Activated naive CD8-positive, alpha-beta T cell treated with anti-CD3 and anti-CD28 coated beads, Interleukin-2, amount 50 U/mL, for 24 hours (primary cell): ENCODE results near the gene GPX3.

Source experiments
- ATAC-seq: fragments of 150-1000 bp; cut with Tn5 transposase; one replicate; pipeline ENCODE4 v1.10.0; 2021
- DNase-seq: peaks from one replicate; pipeline ENCODE4 v3.0.0; 2021
- H3K27ac Mint-ChIP-seq: one replicate; pipeline ENCODE4 v1.8.0; 2021; ENCODE audit warnings: mild to moderate bottlenecking, mixed read lengths
- H3K27me3 Mint-ChIP-seq: one replicate; pipeline ENCODE4 v1.8.0; 2021; ENCODE audit warnings: mixed read lengths
- H3K36me3 Mint-ChIP-seq: one replicate; pipeline ENCODE4 v1.8.0; 2021; ENCODE audit warnings: low read depth, mixed read lengths
- H3K4me1 Mint-ChIP-seq: one replicate; pipeline ENCODE4 v1.8.0; 2021; ENCODE audit warnings: mixed read lengths
- H3K4me3 Mint-ChIP-seq: one replicate; pipeline ENCODE4 v1.8.0; 2021; ENCODE audit warnings: mild to moderate bottlenecking, moderate library complexity, mixed read lengths
- H3K9me3 Mint-ChIP-seq: one replicate; pipeline ENCODE4 v1.8.0; 2021; ENCODE audit warnings: mixed read lengths

The GPX3 gene

DNA sequence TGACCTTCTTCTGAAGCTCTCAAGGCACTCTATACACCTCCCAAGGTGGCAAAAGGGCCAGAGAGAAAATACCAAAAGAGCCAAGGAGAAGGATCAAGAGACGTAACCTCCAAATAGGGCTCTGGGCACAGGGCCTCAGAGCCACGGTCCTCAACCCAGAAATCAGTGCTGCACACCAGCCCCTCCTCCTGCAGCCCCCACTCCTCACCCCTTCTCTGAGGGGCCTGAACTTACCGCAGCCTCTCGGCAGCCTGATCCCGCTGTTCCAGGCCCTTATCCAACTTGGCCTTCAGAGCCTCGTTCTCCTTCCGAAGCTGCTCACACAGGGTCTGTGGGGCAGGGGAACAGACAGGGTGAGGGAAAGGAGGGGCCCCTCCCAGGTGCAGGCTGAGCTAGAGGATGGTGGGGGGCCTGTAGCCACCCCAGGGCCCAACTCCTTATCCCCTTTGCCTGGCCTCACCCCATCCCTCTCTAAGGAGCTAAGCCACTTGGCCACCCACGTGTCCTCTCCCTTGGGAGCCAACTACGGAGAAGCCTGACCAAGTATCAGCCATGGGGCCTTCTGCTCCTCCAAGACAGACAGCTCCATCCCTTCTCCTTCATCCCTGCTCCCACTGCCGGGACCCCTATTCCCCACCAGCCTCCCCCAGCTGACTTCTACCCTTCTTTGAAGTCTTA is 31.7 kb downstream of the GPX3 start:
- Mint-ChIP-seq H3K36me3 (peaks cover 62% of the 10 kb centered on the region), H3K9me3 (no peaks in the 10 kb centered on the region), H3K27ac (peak overlapping the region; percentile 37), H3K4me1 (peaks cover 20% of the 10 kb centered on the region), H3K4me3 (no peak overlapping the region), H3K27me3 (no peaks in the 10 kb centered on the region)
- no peak for ATAC-seq
- no peak for DNase-seq

DNA sequence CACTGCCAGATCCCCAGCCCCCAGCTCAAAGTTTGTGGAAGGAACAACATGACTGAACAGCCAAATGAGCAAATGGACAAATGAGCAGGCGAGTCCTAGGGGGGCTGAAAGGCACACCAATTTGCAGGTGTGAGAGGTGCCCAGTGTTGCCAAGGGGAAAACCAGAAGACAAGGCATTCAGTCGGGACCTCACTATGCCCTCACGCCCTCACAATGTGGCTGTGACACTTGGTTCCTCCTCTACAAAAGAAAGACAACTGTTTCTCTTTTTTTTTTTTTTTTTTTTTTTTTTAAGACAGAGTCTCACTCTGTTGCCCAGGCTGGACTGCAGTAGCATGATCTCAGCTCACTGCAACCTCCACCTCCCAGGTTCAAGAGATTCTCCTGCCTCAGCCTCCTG is 32.4 kb downstream of the GPX3 start:
- Mint-ChIP-seq H3K27me3 (no peaks in the 10 kb centered on the region), H3K36me3 (peaks cover 58% of the 10 kb centered on the region), H3K9me3 (no peaks in the 10 kb centered on the region), H3K27ac (no peak overlapping the region), H3K4me1 (peaks cover 22% of the 10 kb centered on the region), H3K4me3 (no peak overlapping the region)
- DNase-seq = no peak
- no peak for ATAC-seq

DNA sequence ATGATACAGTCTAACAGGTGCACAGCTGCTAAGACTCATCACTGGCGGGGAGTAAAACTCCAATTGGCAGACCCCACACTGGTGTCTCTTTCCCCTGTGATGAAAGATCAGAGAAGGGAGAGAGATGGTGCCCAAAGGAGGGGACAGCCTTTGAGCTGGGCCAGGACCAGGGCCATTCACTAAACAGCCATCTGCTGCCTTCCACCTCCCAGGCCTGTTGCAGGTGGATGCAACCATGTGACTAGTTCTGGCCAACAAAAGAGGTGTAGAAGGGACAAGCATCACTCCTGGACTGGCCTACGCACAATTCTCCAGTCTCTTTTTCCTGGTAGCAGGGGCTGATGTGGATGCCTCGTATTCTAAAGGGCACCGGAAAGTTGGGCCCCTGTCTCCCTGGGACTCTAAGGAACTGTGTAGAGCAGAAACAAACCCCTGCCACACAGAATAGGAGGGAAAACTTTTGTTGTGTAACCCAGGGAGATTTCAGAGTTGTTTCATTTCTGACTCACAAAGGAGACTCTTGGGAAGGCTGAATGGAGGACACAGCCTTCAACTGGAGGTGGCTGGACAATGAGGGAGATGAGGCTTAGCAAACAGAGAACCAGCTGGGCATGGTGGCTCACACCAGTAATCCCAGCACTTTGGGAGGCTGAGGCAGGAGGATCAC is 33.5 kb downstream of the GPX3 start:
- H3K4me1 Mint-ChIP-seq = peaks cover 25% of the 10 kb centered on the region
- DNase-seq = no peak
- H3K27ac Mint-ChIP-seq = peak overlapping the region; percentile 71

DNA sequence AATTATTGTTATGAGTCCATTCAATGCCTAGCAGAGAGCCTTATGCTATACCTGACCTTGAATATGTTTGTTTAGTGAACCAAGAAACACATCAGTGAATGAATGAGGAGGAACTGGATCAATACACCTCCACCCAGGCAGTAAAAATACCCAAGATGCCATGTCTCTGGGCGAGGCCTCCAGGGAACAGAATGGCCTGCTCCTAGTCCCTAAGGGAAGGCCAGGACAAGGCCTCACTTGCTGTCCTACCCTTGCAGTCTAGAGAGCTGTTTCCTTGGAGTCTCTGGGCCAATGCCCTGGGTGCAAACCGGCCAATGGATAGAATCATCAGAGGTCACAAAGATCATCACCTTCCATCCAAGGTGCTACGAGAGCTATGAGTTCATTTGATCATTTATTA is 34.3 kb downstream of the GPX3 start:
- H3K4me1 Mint-ChIP-seq = peaks cover 33% of the 10 kb centered on the region
- no peak overlapping the region for H3K4me3 Mint-ChIP-seq
- no peak for DNase-seq
- no peak for ATAC-seq
- no peak overlapping the region for H3K27ac Mint-ChIP-seq
- no peaks in the 10 kb centered on the region for H3K9me3 Mint-ChIP-seq
- peaks cover 60% of the 10 kb centered on the region for H3K36me3 Mint-ChIP-seq
- no peaks in the 10 kb centered on the region for H3K27me3 Mint-ChIP-seq

More for the DNA sequence above, 33.5 kb downstream of the GPX3 start:
- H3K27me3 Mint-ChIP-seq = no peaks in the 10 kb centered on the region
- ATAC-seq = no peak
- H3K9me3 Mint-ChIP-seq = no peaks in the 10 kb centered on the region
- H3K36me3 Mint-ChIP-seq = peaks cover 59% of the 10 kb centered on the region
- no peak overlapping the region for H3K4me3 Mint-ChIP-seq

DNA sequence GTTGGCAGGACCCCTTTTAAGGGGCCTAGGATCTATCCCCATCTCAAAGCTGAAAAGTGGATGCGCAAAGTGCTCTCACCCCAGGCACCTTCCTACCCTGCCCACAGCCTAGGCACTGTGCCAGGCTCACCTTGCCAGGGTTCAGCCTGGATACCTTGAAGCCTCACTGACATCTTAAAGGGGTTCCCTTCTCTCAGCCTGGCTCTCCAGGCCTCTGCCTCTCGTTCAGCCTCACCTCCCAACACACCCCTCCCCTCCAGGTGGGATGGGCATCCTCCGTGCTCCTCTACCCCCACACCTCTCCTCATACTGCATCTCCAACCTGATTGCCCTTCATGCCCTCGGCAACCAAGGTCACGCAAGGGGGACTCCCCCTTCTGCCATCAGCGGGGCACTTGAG is 34.9 kb downstream of the GPX3 start:
- peaks cover 59% of the 10 kb centered on the region for H3K36me3 Mint-ChIP-seq
- ATAC-seq (no peak), DNase-seq (no peak)
- no peak overlapping the region for H3K27ac Mint-ChIP-seq
- H3K9me3 Mint-ChIP-seq = no peaks in the 10 kb centered on the region
- no peaks in the 10 kb centered on the region for H3K27me3 Mint-ChIP-seq
- H3K4me3 Mint-ChIP-seq = no peak overlapping the region
- peaks cover 39% of the 10 kb centered on the region for H3K4me1 Mint-ChIP-seq

DNA sequence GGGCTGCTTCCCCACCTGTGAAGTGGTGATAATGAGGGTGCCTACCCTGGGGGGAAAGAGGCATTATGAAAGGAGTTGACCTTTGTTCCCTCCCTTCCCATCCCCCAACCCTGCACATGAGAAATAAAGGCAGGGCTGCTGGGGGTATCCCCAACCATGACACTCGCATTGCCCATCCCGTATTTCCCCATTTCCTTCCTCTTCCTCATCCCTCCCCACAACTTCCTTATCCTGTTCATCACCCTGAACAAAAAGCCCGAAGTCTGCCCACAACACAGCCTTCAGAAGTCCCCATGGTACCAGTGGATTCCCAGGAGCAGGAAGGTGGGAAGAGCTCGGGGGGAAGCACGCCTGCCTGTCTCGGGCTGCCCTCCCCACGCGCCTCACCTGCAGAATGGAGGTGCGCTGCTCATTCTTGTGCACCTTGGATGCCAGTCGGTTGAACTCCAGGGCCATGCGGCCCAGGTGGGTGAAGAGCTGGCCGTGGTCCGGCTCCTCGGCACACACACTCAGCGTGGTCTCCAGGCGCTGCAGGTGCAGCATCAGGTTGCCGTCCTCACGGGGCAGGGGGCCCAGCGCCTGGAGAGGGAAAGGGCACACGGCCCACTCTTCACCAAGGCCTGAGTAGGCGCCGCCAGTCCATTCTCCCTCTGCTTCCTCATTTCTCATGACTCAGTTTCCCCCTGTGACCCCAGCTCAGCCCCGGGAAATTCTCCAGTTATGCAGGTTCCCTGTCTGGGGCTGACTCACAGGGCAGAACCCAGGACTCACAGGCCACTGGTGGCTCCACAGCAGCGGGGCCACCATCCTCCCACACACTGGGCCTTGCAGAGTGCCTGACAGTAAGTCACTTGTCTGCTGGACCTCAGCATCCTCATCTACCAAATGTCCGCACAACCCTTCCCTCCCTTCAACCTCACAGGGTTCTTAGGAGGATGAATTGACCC is 36.3 kb downstream of the GPX3 start:
- Mint-ChIP-seq H3K4me1 (peaks cover 50% of the 10 kb centered on the region), H3K27me3 (no peaks in the 10 kb centered on the region), H3K9me3 (no peaks in the 10 kb centered on the region), H3K27ac (peak overlapping the region; percentile 18), H3K36me3 (peaks cover 64% of the 10 kb centered on the region), H3K4me3 (no peak overlapping the region)
- ATAC-seq (no peak), DNase-seq (no peak)

DNA sequence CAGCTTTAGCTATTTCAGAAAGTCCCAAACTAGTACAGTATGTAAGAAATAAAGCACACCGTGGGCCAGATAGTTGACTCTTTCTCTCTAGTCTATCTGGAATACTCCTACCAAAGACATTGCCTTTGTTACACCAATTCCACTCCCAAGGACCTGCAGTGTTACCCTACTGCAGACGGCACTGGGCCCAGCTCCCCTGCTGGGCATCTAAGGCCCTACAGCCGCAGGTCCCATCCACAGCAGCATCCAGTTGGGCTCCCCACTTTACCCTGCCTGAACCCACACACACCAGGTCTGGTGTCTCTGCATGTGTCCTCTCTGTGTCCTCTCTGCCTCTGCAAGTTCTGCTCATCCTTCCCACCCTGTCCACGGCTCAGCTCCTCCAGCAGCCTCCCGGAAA is 37.9 kb downstream of the GPX3 start:
- peaks cover 78% of the 10 kb centered on the region for H3K36me3 Mint-ChIP-seq
- no peak for ATAC-seq

DNA sequence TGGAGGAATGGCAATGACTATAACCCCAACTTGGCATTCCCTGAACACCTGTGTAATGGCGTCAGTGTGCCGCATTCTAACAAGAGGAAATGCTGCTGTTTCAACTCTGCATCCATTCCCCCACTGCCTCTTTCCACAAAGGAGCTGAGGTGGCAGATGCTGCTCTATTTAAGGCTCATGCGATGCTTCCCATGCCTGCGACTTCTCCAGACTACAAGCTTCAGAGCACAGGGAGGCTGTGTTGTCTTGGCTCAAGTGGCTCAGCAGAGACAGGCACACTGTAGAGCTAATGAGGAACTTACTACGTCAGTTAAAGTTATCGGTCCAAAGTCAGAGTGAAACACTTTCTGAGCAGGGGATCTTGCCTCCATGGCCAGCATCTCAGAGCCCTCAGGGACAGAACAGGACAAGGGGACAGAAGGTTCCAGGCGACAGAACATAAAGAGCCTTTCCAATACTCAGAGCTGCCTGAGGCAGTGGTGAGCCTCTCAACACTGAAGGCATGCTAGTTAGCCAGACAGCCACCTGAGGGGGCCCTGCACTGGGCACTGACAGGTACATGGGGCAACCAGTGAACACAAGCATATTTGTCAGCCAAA is 38.6 kb downstream of the GPX3 start:
- ATAC-seq (no peak), DNase-seq (no peak)
- Mint-ChIP-seq H3K9me3 (no peaks in the 10 kb centered on the region), H3K4me1 (peaks cover 66% of the 10 kb centered on the region), H3K36me3 (peaks cover 80% of the 10 kb centered on the region), H3K4me3 (peak overlapping the region; percentile 53), H3K27me3 (no peaks in the 10 kb centered on the region), H3K27ac (peak overlapping the region; percentile 89)

More for the DNA sequence above, 37.9 kb downstream of the GPX3 start:
- no peak overlapping the region for H3K4me3 Mint-ChIP-seq
- H3K27me3 Mint-ChIP-seq = no peaks in the 10 kb centered on the region
- H3K4me1 Mint-ChIP-seq = peaks cover 59% of the 10 kb centered on the region
- H3K9me3 Mint-ChIP-seq = no peaks in the 10 kb centered on the region
- no peak for DNase-seq
- peak overlapping the region; percentile 31 for H3K27ac Mint-ChIP-seq

DNA sequence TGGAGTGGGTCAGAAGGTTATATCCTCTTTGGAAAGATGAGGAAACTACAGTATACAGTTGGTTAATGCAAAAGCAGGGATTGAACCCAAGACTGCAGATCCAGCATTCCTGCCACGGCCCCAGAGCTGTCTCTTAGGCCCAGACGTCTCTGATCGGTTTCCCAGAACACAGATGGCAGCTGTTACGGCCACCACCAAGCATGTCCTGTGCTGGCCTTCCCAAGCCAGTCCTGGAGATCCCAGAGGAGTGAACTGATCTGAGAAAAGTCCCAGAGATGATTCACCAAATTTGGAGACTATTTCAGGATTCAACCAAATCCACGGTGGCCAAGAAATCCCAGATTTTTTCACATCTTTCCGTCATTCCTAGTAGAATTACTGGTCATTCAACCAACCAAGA is 40.4 kb downstream of the GPX3 start:
- Mint-ChIP-seq H3K27ac (peak overlapping the region; percentile 69), H3K27me3 (no peaks in the 10 kb centered on the region), H3K4me3 (no peak overlapping the region), H3K9me3 (no peaks in the 10 kb centered on the region), H3K4me1 (peaks cover 82% of the 10 kb centered on the region), H3K36me3 (peaks cover 67% of the 10 kb centered on the region)
- DNase-seq (no peak), ATAC-seq (no peak)

DNA sequence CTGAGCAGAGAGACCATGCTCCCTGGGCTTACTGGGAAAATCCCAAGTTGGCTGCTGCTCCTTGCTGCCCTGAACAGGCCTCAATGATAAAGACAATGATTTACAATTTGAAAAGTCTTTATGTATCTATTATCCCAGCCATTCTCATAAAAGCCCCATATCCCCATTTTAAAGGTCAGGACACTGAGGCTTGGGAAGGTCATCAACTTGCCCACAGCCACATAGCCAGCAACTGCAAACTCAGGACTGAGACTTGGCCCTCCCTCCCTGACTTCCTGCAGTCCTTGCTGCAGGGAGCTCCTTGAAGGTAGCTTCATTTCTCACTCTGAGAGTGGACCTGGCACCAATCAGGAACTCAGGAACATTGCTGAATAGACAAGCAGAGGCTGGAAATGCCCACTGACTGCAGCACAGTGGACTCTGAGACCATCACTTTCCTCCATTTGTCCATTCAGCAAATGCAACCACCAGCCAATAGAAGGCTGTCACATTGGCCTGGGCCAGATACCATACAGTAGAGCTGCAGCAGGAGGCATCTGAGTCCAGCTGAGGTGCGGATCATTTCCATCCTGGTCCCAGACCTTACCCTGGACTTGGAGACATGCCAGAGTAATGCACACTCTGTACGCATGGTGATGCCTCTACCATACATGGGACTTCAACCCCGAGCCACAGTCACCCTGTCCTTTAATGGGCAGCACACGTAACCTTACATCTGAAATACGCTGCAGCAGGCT is 42.2 kb downstream of the GPX3 start:
- Mint-ChIP-seq H3K27me3 (no peaks in the 10 kb centered on the region), H3K36me3 (peaks cover 60% of the 10 kb centered on the region), H3K4me3 (no peak overlapping the region), H3K9me3 (no peaks in the 10 kb centered on the region), H3K4me1 (peaks cover 88% of the 10 kb centered on the region), H3K27ac (peak overlapping the region; percentile 73)
- ATAC-seq (no peak), DNase-seq (no peak)

DNA sequence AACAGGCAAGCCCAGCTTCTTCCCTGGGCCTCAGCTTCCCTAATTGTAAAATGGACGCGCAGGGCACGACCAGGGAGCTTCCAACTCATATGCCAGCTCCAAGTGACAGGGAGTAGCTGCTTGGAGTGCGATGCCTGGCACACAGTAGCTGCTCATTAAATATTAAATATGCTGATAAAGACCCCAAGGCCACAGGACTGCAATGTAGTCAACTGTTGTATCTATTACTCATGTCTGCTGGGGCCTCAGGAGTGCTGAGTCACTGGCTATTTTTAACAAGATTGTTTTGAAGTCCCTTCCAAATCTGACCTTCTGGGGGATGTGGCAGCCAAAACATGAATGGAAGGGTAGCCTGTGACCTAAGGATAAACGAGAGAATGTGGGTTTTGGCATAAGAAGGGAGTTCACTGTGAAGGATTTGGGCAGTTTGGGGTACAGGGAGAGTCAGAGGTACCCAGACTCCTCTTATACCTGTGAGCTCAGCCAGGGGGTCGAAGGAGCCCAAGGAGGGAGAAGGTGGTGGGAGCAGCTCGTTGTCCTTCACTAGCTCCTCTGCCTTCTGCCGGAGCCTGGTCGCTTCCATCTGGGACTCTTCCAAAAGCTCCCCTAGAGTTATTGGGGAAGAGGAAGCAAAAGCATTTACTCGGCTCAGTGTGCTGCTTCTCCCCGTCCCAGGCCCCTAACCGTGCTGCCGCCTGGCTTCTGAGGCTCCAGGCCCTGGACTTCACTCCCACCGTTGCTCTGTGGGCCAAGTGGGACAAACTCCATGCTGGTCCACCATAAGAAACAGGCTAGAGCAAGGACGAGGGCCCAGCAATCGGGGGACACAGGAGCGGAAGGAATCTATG is 43.0 kb downstream of the GPX3 start:
- no peak for ATAC-seq
- peaks cover 96% of the 10 kb centered on the region for H3K4me1 Mint-ChIP-seq

DNA sequence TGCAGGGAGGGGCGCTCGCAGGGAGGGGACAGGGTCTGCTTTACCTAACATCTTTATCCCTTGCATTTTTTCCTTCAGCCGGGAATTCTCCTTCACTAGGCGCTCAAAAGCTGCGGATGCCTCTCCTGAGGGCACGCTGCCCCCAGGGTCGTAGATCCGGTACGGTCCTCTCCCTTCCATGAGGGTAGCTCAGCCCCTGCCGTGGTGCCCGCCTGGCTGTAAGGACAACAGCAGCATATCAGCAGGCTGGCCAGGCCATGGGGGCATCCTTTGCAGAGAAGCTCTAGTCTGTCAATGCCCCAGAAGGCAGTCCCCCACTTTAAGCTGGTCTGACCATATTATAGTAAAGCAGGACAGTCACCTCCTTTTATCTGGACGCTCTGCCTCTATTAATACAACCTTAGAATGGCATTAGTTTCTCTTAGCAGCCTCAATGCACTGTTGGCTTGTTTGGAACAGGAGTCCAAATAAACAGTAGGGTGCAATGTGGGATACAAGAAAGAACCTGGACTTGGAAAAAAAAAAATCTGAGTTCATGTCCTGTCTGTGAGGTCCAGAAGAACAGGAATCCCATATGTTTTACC is 44.6 kb downstream of the GPX3 start:
- DNase-seq = no peak
- Mint-ChIP-seq H3K27me3 (no peaks in the 10 kb centered on the region), H3K4me3 (no peak overlapping the region), H3K27ac (peak overlapping the region; percentile 83), H3K4me1 (peaks cover 99% of the 10 kb centered on the region), H3K36me3 (peaks cover 57% of the 10 kb centered on the region), H3K9me3 (no peaks in the 10 kb centered on the region)
- no peak for ATAC-seq

More for the DNA sequence above, 43.0 kb downstream of the GPX3 start:
- Mint-ChIP-seq H3K27ac (peak overlapping the region; percentile 73), H3K36me3 (peaks cover 61% of the 10 kb centered on the region), H3K27me3 (no peaks in the 10 kb centered on the region), H3K4me3 (peak overlapping the region; percentile 21), H3K9me3 (no peaks in the 10 kb centered on the region)
- no peak for DNase-seq

DNA sequence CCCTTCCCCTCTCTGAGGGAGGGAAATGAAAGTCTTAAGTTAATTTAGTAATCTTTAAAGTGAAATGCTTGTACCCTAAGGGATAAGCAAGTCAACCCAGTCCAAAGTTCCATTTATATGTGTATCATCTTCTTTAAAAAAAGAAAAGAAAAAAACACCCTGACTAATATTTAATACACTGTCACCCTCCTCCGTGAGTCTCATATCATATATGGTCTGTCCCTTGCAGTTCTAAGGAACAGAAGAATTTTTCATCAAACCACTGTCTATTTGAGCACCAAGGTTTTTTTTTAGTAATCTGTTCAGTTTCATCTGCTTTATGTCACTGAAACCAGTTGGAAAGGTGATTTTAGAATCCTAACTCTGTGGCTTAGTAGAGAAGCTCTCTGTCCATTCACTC is 45.2 kb downstream of the GPX3 start:
- H3K36me3 Mint-ChIP-seq = peaks cover 54% of the 10 kb centered on the region
- peak overlapping the region; percentile 83 for H3K27ac Mint-ChIP-seq

More for the DNA sequence above, 45.2 kb downstream of the GPX3 start:
- H3K4me3 Mint-ChIP-seq = peak overlapping the region; percentile 57
- no peak for DNase-seq
- peaks cover 99% of the 10 kb centered on the region for H3K4me1 Mint-ChIP-seq
- no peaks in the 10 kb centered on the region for H3K9me3 Mint-ChIP-seq
- H3K27me3 Mint-ChIP-seq = no peaks in the 10 kb centered on the region
- peak; percentile 20 for ATAC-seq
